ENCODE measurements around the gene TBC1D17.

The TBC1D17 gene

DNA sequence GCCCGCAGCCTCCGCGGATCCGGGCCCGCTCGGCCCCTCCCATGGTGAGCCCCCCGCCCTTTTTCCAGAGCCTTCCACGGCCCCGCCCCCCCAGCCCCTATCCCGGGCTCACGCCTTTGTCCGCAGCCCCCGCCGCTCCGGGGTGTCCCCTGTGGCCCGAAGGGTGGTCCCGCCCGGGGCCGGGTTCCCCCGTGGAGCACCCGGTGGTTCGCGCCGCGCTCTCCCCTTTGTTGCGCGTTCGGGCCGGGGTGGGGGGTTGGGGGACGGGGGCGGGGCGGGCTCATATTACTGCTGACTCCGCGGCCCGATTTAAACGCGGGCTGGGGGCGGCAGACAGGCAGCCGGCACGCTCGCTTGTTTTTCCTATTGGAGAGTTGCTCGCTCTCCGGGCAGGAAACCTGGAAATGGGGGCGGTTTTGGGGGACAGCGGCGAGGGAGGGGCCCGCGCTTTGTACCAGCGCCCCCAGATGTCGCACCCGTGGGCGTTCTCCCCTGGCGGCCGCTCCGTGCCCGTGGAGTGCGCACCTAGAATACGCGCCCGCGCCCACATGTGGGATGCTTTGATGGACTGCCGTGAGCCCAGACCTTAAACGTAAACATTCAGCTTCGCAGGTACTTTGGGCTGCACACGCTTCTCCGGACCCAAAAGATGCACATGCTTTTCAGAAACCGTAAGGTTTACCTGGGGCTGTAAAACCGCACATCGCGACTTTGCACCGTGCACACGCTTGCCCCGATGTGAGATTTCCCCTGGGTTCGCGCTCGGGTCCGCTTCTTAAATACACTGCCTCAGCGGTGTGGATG, 25.8 kb upstream of the TBC1D17 start:
- peak; percentile 69 for DNase-seq (ENCODE audit: low spot score)

DNA sequence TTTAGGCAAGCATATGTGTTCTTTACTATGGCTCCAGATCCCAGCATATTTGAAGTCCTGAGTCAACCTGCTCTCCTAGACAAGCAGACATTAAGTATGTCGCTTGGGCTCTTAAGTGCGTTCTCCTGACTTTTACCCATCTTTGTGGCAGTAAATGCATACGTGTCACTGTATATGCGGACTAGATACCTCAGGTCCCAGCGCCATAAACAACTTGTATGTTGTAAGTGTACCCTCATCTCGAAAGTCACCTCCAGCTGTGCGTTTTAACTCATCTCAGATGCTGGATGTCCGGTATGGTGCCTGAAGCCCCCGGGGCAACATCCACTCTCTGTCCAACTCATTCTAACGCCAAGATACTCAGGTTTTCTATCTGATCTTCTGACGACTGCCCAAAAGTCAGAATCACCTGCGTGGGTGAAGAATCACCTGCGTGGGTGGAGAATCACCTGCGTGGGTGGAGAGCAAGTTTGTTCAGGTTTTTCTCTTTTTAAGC, 24.8 kb upstream of the TBC1D17 start:
- in situ Hi-C loops (cut with MboI; ENCODE audit: low pct_unique_long_range_greater_than_20kb, low sequenced_read_pairs, unreplicated experiment): no loop called here
- no peak for DNase-seq (ENCODE audit: low spot score)
- TF ChIP-seq, protein P1, sequence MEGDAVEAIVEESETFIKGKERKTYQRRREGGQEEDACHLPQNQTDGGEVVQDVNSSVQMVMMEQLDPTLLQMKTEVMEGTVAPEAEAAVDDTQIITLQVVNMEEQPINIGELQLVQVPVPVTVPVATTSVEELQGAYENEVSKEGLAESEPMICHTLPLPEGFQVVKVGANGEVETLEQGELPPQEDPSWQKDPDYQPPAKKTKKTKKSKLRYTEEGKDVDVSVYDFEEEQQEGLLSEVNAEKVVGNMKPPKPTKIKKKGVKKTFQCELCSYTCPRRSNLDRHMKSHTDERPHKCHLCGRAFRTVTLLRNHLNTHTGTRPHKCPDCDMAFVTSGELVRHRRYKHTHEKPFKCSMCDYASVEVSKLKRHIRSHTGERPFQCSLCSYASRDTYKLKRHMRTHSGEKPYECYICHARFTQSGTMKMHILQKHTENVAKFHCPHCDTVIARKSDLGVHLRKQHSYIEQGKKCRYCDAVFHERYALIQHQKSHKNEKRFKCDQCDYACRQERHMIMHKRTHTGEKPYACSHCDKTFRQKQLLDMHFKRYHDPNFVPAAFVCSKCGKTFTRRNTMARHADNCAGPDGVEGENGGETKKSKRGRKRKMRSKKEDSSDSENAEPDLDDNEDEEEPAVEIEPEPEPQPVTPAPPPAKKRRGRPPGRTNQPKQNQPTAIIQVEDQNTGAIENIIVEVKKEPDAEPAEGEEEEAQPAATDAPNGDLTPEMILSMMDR (IDR thresholded peaks at IDR 0.05; ENCODE audit: extremely low read depth, insufficient read depth, missing control alignments): no peak

More for the DNA sequence above, 25.8 kb upstream of the TBC1D17 start:
- in situ Hi-C loops (cut with MboI; ENCODE audit: low pct_unique_long_range_greater_than_20kb, low sequenced_read_pairs, unreplicated experiment): no loop called here
- TF ChIP-seq, protein P1 (IDR thresholded peaks at IDR 0.05; ENCODE audit: extremely low read depth, insufficient read depth, missing control alignments): no peak

DNA sequence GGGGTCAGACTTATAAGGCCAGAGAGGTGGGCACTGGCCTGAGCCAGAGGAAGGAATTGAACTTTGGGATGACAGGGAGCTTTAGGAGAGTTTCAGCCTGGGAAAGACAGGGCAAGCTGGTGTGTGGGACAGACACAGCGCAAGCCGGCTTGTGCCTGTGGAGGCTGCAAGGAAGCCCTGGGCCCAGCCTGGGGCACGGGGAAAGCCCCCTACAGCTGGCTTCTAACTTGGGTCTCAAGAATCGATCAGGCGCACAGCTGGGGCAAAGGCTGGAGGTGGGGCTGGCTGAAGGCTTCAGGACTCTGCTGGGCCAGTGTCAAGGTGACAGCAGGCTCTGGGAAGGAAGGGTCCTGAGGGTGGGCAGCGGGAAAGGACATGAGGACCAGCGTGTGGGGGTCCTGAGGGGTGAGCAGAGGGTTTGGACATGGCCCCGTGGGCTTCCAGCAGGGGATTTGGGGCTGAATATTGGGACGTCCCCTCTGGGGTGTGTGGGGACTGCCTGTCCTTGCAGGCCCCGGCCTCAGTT, 23.6 kb upstream of the TBC1D17 start:
- TF ChIP-seq, protein P1 (IDR thresholded peaks at IDR 0.05; ENCODE audit: extremely low read depth, insufficient read depth, missing control alignments): no peak
- no peak for DNase-seq (ENCODE audit: low spot score)
- in situ Hi-C loops (cut with MboI; ENCODE audit: low pct_unique_long_range_greater_than_20kb, low sequenced_read_pairs, unreplicated experiment): no loop called here

DNA sequence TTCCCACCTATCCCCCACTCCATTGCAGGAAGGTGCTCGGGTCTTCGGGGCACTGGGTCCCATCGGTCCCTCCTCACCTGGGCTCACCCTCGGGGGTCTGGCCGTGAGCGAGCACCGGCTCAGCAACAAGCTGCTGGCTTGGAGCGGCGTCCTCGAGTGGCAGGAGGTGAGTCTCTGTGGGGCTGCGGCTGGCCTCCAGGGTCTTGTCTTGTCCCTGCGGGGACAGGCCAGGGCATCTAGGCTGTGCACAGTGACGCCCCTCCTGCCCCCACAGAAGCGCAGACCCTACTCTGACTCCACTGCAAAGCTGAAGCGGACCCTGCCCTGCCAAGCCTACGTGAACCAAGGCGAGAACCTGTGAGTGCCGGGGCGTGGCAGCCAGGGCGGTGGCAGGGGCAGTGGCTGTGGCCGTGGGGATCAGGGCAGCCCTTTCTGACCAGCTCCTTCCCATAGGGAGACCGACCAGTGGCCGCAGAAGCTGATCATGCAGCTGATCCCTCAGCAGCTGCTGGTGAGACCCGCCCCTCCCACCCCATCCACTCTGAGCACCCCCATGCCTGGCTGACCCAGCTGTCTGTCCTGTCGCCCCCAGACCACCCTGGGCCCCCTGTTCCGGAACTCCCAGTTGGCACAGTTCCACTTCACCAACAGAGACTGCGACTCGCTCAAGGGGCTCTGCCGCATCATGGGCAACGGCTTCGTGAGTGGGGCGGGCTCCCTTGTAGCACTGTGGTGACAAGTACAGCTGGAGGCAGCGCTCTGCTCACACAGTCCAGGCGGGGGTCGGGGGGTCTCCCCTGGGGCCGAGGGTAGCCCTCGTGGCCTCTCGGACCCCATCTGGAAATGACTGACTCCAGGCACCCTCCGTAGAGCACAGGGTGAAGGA, 22.9 kb upstream of the TBC1D17 start:
- in situ Hi-C loops (cut with MboI; ENCODE audit: low pct_unique_long_range_greater_than_20kb, low sequenced_read_pairs, unreplicated experiment): no loop called here
- TF ChIP-seq, protein P1 (IDR thresholded peaks at IDR 0.05; ENCODE audit: extremely low read depth, insufficient read depth, missing control alignments): no peak
- DNase-seq (ENCODE audit: low spot score): no peak

DNA sequence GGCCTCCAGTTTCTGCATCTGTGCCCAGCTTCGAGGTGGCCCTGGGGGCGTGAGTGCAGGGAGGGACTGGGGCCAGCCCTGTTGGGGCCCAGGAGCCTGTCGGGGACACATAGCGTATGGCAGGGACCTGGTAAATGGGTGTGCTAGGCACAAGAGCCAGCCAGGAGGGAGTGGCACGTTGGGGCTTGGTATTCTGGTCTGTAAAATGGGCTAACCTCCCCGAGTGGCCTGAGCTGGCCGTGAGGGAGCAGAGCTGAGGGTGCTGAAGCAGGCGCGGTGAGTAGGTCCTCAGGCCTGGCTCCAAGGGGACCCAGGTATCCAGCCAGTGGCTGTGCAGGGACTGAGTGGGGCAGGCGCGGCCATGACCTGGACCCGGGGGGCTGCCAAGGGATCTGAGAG, 22.2 kb upstream of the TBC1D17 start:
- in situ Hi-C loops (cut with MboI; ENCODE audit: low pct_unique_long_range_greater_than_20kb, low sequenced_read_pairs, unreplicated experiment): no loop called here

More for the DNA sequence above, 22.2 kb upstream of the TBC1D17 start:
- DNase-seq (ENCODE audit: low spot score): no peak
- TF ChIP-seq, protein P1 (IDR thresholded peaks at IDR 0.05; ENCODE audit: extremely low read depth, insufficient read depth, missing control alignments): no peak
